ENCODE measurements around the gene GRIA4. TPM values are rescaled to one million over a fixed set of nuclear protein-coding genes. Genes with fewer than 3 reads are reported as not detected.

The GRIA4 gene
- total and polyA plus RNA-seq, 12 donors: not detected

- H3K27me3 ChIP-seq: no peaks in the 10 kb centered on the region
- no peaks in the 10 kb centered on the region for H3K9me3 ChIP-seq
- no peak for TF ChIP-seq CTCF (IDR thresholded peaks at IDR 0.05)
- WGBS, 2 donors: 44 to 51% methylated on average over 3 of the region's 3 CpGs
- H3K36me3 ChIP-seq: no peaks in the 10 kb centered on the region
- DNase-seq: no peak
- no peak overlapping the region for H3K27ac ChIP-seq
- H3K4me3 ChIP-seq: no peak overlapping the region
- intact Hi-C loops (cut with DNase I): no loop called here
- no peak for ATAC-seq
- H3K4me1 ChIP-seq: no peaks in the 10 kb centered on the region
These were observed 89.3 kb downstream of the GRIA4 start for GRCh38 chr11:105699203-105699602.

DNA sequence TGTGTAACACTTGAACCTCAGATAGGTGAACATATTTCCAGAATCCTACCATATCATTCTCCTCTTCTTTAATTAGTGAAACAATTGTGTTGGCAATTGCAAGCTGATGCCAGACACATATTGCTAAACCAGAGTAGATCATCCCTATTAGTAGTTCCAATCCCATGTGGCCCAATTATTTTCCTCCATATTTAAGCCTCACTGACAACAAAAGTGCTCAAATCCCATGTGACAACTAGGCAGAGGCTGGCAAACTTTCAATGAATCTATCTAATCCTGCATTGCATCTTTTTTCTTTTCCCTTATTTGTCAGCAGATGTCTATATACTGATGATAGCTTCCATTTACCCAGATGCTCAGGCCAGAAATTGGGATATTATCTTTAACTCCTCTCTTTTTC lies 90.4 kb downstream of the GRIA4 start:
- ATAC-seq: no peak
- H3K9me3 ChIP-seq: no peaks in the 10 kb centered on the region
- intact Hi-C loops (cut with DNase I): loop anchor here in 1 of 10 donors (10.0 kb wide), 1 partner anchor 55 kb away; no protein-coding TSS in a partner anchor
- no peak overlapping the region for H3K4me3 ChIP-seq
- H3K4me1 ChIP-seq: no peaks in the 10 kb centered on the region
- H3K36me3 ChIP-seq: no peaks in the 10 kb centered on the region
- no peak overlapping the region for H3K27ac ChIP-seq
- no peaks in the 10 kb centered on the region for H3K27me3 ChIP-seq
- TF ChIP-seq CTCF (IDR thresholded peaks at IDR 0.05): no peak
- DNase-seq: no peak

- no peaks in the 10 kb centered on the region for H3K36me3 ChIP-seq
- intact Hi-C loops (cut with DNase I): loop anchor here in 1 of 10 donors (10.0 kb wide), 1 partner anchor 56 kb away; no protein-coding TSS in a partner anchor
- DNase-seq (no peak), ATAC-seq (no peak)
- 85 to 90% methylated on average over 3 of the region's 3 CpGs for WGBS, 2 donors
- H3K9me3 ChIP-seq: no peaks in the 10 kb centered on the region
- no peak overlapping the region for H3K4me3 ChIP-seq
- H3K27me3 ChIP-seq: no peaks in the 10 kb centered on the region
- H3K4me1 ChIP-seq: no peaks in the 10 kb centered on the region
- no peak overlapping the region for H3K27ac ChIP-seq
- no peak for TF ChIP-seq CTCF (IDR thresholded peaks at IDR 0.05)
These were observed 91.2 kb downstream of the GRIA4 start for GRCh38 chr11:105701098-105701497.

DNA sequence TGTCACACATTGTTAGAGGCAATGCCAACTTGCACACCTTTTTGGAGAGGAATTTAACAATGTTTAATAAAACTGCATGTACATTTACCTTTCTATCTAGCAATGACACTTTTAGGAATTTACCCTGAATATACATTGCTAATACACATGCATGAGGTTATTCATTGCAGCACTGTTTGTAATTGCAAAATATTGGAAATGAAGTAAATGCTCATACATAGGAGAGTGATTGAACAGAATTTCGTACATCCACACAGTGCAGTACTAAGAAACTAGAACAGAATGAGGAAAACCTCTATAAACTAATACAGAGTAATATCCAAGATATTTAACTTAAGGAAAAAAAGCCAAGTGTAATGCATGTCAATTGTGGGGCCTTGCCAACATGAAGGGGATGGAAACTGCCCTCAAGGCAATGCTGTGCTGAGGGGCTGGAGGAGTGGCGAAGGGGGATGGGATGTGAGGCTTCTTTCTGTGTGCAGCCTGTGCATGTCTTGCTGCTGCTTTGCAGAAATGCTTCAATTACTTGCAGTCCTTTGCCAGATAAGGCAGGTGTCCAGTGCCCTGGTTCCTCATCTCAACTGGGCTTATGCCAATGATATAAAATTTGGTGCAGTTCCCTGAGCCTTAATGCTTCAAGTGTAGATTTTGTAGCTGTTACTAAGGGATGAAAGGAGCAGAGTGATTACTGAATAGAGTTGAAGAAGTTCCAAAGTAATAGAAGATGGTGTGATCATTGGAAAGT lies 96.1 kb downstream of the GRIA4 start:
- Histone ChIP-seq H3K9me3 (no peaks in the 10 kb centered on the region), H3K27me3 (no peaks in the 10 kb centered on the region), H3K4me3 (no peak overlapping the region), H3K36me3 (no peaks in the 10 kb centered on the region), H3K27ac (no peak overlapping the region), H3K4me1 (no peaks in the 10 kb centered on the region)
- WGBS, 2 donors: 83 to 85% methylated on average over 2 of the region's 2 CpGs
- ATAC-seq: no peak
- no peak for TF ChIP-seq CTCF (IDR thresholded peaks at IDR 0.05)
- intact Hi-C loops (cut with DNase I): loop anchor here in 1 of 10 donors (10.0 kb wide), 1 partner anchor 61 kb away; no protein-coding TSS in a partner anchor
- no peak for DNase-seq
